Astrocyte of the cerebellum (primary cell): ENCODE measurements around the gene FAM168A.

Experiments
- DNase-seq: peaks from one replicate; pipeline ENCODE4 v3.0.0-alpha.2; 2011; ENCODE audit warnings: low read depth
- H3K4me3 ChIP-seq: 2 replicates; pipeline ENCODE4 v1.5.1; 2011; ENCODE audit warnings: mild to moderate bottlenecking, low read depth, low read length, moderate library complexity
- in situ Hi-C: cut with HindIII; loops from 2 replicates; pipeline ENCODE4 v1.10.0; 2017; ENCODE audit warnings: low sequenced_read_pairs
- TF ChIP-seq, protein P1 (sequence below): IDR thresholded peaks from 2 replicates; pipeline ENCODE4 v1.5.1; 2012; ENCODE audit warnings: low read length, low read depth, moderate library complexity, mild to moderate bottlenecking; ENCODE audit errors: missing control alignments

FAM168A gene

GRCh38 chr11:73495731-73496130 lies 102.2 kb downstream of the FAM168A start:
- no peak overlapping the region for H3K4me3 ChIP-seq
- TF ChIP-seq, protein P1, sequence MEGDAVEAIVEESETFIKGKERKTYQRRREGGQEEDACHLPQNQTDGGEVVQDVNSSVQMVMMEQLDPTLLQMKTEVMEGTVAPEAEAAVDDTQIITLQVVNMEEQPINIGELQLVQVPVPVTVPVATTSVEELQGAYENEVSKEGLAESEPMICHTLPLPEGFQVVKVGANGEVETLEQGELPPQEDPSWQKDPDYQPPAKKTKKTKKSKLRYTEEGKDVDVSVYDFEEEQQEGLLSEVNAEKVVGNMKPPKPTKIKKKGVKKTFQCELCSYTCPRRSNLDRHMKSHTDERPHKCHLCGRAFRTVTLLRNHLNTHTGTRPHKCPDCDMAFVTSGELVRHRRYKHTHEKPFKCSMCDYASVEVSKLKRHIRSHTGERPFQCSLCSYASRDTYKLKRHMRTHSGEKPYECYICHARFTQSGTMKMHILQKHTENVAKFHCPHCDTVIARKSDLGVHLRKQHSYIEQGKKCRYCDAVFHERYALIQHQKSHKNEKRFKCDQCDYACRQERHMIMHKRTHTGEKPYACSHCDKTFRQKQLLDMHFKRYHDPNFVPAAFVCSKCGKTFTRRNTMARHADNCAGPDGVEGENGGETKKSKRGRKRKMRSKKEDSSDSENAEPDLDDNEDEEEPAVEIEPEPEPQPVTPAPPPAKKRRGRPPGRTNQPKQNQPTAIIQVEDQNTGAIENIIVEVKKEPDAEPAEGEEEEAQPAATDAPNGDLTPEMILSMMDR: no peak
- in situ Hi-C loops: no loop called here
- DNase-seq: no peak

DNA sequence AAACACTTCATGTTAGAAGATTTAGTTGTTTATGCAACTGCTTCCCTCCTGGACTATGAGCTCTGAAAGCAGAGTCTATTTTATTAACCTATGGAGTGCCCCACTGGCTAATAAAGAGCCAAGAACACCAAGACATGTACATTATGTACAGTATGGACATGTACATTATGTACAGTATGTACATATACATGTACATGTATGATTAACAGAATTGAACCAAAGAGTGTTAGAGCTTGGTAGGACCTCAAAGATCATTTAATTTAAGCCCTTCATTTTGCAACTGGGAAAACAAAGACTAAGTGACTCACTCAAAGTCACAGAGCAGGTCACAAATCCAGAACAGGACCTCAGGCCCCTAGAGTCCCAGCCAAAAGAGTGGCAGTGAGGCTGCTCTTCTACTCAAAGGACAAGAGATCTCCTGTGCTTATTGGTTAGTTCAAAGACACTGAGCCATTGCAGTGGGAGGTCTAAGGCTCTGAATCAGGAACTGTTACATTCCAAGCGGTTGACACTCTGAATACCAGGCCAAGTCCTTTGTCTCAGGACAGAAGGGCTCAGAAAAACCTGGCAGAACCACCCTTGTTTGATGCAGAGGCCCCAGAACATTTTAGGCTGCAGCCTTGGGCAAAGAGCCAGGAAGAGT lies 103.8 kb downstream of the FAM168A start:
- TF ChIP-seq, protein P1: no peak
- H3K4me3 ChIP-seq: no peak overlapping the region
- DNase-seq: peak; percentile 74
- in situ Hi-C loops: no loop called here

DNA sequence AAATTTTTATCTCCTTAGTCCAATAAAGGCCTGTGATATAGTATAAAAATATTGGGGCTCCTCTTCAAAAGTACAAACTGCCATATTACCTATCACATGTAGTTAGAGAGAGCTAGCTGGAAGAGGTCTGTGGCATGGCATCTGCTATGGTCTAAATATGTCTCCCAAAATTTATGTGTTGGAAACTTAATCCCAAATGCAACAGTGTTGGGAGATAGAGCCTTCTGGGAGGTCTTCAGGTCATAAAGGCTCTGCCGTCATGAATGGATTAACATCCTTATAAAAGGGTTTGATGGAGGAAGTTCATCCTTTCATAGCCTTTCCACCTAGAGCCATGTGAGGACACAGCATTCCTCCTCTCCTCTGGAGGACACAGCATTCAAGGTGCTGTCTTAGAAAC lies 116.3 kb downstream of the FAM168A start:
- TF ChIP-seq, protein P1: no peak
- in situ Hi-C loops: no loop called here
- DNase-seq: no peak
- H3K4me3 ChIP-seq: no peak overlapping the region

DNA sequence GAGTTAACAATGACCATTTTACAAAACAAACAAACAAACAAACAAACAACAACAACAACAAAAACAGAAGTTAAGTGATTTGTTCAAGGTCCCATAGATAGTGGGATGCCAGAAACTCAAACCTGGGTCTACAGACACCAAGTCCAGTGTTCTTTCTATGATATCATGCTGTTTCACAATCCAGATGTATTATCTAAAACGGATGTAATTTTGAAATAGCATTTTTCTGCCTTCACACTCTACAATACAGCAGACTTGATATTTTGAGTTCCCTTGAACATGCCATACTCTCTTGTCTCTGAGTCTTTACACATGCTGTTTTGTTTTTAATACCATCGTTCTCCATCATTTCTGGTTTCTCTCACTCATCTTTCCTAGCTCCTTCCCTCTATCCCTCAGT lies 117.2 kb downstream of the FAM168A start:
- DNase-seq: no peak
- in situ Hi-C loops: no loop called here
- no peak overlapping the region for H3K4me3 ChIP-seq
- TF ChIP-seq, protein P1: no peak

DNA sequence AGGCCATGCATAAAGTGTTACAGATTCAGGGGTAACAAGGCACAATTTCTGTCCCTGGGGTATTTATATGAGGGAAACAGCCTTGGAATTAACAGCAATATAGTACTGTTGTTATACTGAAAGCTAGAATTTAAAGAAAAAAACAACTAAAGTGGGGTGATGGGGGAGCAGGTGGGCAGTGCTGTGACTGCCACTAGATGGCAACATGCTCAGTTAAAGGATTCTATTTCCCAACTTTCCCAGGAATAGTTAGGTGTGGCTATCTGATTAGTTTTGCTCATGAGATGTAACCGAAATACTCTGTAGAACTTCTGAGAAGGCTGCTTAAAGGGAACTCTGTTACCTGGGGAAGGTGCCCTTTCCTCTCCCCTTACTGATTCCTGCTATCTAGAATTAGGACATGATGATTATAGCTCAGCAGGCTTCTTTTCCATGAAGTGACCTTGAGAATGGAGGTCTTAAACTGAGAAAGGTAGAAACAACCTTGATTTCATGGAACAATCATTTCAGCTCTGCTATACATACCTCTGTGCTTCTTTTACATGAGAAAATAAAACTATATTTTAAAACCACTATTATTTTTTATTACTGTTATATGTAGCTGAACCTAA lies 119.1 kb downstream of the FAM168A start:
- in situ Hi-C loops: no loop called here

DNA sequence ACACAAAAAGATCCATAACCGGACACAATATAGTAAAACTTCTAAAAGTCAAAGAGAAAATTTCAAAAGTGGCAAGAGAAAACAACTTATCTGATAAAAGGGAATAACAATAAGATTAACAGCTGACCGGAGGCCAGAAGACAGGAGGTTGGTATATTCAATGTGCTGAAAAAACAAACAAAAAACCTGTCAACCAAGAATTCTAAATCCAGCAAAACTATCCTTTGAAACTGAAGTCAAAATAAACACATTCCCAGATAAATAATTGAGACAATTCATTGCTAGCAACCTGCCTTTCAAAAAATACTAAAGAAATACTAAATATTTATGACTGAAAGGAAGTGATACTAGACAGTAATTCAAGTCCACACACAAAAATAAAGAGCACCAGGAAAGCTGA lies 120.4 kb downstream of the FAM168A start:
- in situ Hi-C loops: no loop called here
- TF ChIP-seq, protein P1: no peak
- no peak for DNase-seq
- H3K4me3 ChIP-seq: no peak overlapping the region

More for the DNA sequence above, 119.1 kb downstream of the FAM168A start:
- no peak for DNase-seq
- no peak overlapping the region for H3K4me3 ChIP-seq
- TF ChIP-seq, protein P1: peak; percentile 92
